Breast epithelium (tissue), 3 donors: Measurements from ENCODE around the gene ADGRL3.

ENCODE experiments used
- POLR2AphosphoS5 ChIP-seq, 3 donors: sonication (generic); formaldehyde crosslinking; IDR thresholded peaks; one replicate each; pipeline ENCODE4 v1.6.1; 2017; ENCODE audit warnings: antibody characterized with exemption in 3 of 3
- TF ChIP-seq, protein P1 (sequence below), 3 donors: fragments of 450-650 bp; IDR thresholded peaks; one replicate each; pipeline ENCODE4 v1.5.1; 2016 to 2017; ENCODE audit warnings: antibody characterized with exemption in 3 of 3, mild to moderate bottlenecking in 3 of 3, moderate library complexity in 3 of 3

DNA sequence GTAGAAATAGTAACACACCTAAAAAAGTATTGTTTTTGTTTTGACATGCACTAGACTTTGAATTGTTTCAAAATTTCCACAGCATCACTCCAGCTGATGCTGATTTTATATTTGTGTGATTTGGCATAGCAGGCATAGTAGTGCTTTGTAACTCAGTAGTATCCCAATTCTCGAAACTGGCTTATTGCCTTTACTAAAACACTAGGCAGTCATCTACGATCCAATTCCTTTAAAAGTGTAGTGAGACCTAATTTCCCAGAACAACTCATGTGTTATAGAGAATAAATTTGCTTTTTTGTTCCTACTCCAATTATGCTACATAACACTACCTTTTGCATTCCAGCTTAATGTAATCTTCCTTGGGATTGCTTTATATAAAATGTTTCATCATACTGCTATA, 797.7 kb downstream of the ADGRL3 start:
- TF ChIP-seq, protein P1, sequence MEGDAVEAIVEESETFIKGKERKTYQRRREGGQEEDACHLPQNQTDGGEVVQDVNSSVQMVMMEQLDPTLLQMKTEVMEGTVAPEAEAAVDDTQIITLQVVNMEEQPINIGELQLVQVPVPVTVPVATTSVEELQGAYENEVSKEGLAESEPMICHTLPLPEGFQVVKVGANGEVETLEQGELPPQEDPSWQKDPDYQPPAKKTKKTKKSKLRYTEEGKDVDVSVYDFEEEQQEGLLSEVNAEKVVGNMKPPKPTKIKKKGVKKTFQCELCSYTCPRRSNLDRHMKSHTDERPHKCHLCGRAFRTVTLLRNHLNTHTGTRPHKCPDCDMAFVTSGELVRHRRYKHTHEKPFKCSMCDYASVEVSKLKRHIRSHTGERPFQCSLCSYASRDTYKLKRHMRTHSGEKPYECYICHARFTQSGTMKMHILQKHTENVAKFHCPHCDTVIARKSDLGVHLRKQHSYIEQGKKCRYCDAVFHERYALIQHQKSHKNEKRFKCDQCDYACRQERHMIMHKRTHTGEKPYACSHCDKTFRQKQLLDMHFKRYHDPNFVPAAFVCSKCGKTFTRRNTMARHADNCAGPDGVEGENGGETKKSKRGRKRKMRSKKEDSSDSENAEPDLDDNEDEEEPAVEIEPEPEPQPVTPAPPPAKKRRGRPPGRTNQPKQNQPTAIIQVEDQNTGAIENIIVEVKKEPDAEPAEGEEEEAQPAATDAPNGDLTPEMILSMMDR (IDR thresholded peaks at IDR 0.05), result no peak
- no peak for TF ChIP-seq POLR2AphosphoS5 (IDR thresholded peaks at IDR 0.05)
